Endothelial cell of umbilical vein (primary cell): Measurements from ENCODE around the gene CREG1. TPM values are rescaled to one million over a fixed set of nuclear protein-coding genes. Genes with fewer than 3 reads are reported as not detected.

ENCODE experiments used
- BruUV-seq: library from RNA; stranded (reverse); fragments of 400-500 nt; replicated peaks from 2 replicates; lab custom pipeline; 2021; lab: Mats Ljungman, UMichigan
- CTCF ChIA-PET: fragments of 300-600, 350-600 bp; sonication (Branson Sonifier 250); formaldehyde crosslinking; loops from one replicate; lab custom pipeline; 2021; ENCODE audit warnings: antibody characterized with exemption, inconsistent platforms; lab: Charles Lee
- POLR2A ChIA-PET: fragments of 300-600, 350-600 bp; sonication (Branson Sonifier 250); formaldehyde crosslinking; loops from one replicate; lab custom pipeline; 2021; ENCODE audit warnings: antibody characterized with exemption, inconsistent platforms; lab: Charles Lee
- DNase-seq: peaks from one replicate; pipeline ENCODE4 v3.0.0-alpha.2; 2011; ENCODE audit warnings: low read depth, low spot score
- FAIRE-seq: peaks from 2 replicates; lab custom pipeline; 2011; peaks lifted over from hg19 to GRCh38; lab: Jason Lieb, UNC
- H2AFZ ChIP-seq: 2 replicates; pipeline ENCODE4 v1.6.0; 2012; ENCODE audit warnings: low read depth, low read length, control low read depth, inconsistent platforms
- H3K27ac ChIP-seq: 2 replicates; pipeline ENCODE4 v1.5.1; 2011; ENCODE audit warnings: low read depth, mild to moderate bottlenecking, control low read depth, low read length, moderate library complexity; ENCODE audit not compliant: insufficient read depth
- H3K27me3 ChIP-seq, 2 experiments: 2 replicates each; pipeline versions ENCODE4 v1.6.0 to v1.6.1; 2011; ENCODE audit warnings: low read length in 2 of 2, mixed read lengths in 1 of 2; ENCODE audit not compliant: control insufficient read depth in 2 of 2, insufficient read depth in 2 of 2
- H3K36me3 ChIP-seq, 2 experiments: 2 replicates in 1 of 2; 3 replicates in 1 of 2; pipeline ENCODE4 v1.5.1; 2011; ENCODE audit warnings: low read length in 2 of 2, mild to moderate bottlenecking in 1 of 2, moderate library complexity in 1 of 2; ENCODE audit not compliant: control insufficient read depth in 2 of 2, insufficient read depth in 2 of 2; ENCODE audit errors: extremely low read depth in 1 of 2
- H3K4me1 ChIP-seq: 3 replicates; pipeline ENCODE4 v1.5.1; 2011; ENCODE audit warnings: mild to moderate bottlenecking, low read length; ENCODE audit not compliant: control insufficient read depth, insufficient read depth; ENCODE audit errors: extremely low read depth
- H3K4me2 ChIP-seq: 2 replicates; pipeline ENCODE4 v1.6.1; 2011; ENCODE audit warnings: low read length, control low read depth, mixed read lengths; ENCODE audit not compliant: insufficient read depth
- H3K4me3 ChIP-seq, 3 experiments: fragments of 200-600 bp in 1 of 3; sonication (generic), shearing (Covaris generic) in 1 of 3; replicated peaks in 1 of 3; 2 replicates each; pipeline ENCODE4 v1.5.1; 2011 to 2016; ENCODE audit warnings: control low read depth in 3 of 3, low read length in 3 of 3, mild to moderate bottlenecking in 2 of 3, inconsistent platforms in 1 of 3, low read depth in 1 of 3, moderate library complexity in 1 of 3; ENCODE audit not compliant: insufficient read depth in 1 of 3
- H3K79me2 ChIP-seq: 2 replicates; pipeline ENCODE4 v1.6.0; 2012; ENCODE audit warnings: low read length, inconsistent platforms; ENCODE audit not compliant: control insufficient read depth, insufficient read depth
- H3K9ac ChIP-seq: replicated peaks from 2 replicates; pipeline ENCODE3; 2011; ENCODE audit warnings: low read length, control low read depth; ENCODE audit not compliant: insufficient read depth; ENCODE audit errors: extremely low read depth
- H3K9me1 ChIP-seq: replicated peaks from 3 replicates; pipeline ENCODE4 v1.6.0; 2011; ENCODE audit warnings: mild to moderate bottlenecking, low read length; ENCODE audit not compliant: control insufficient read depth, insufficient read depth; ENCODE audit errors: extremely low read depth
- H3K9me3 ChIP-seq: replicated peaks from 2 replicates; pipeline ENCODE4 v1.5.1; 2012; ENCODE audit warnings: low read length, inconsistent platforms; ENCODE audit not compliant: control insufficient read depth, insufficient read depth
- H4K20me1 ChIP-seq: replicated peaks from 2 replicates; pipeline ENCODE3; 2011; ENCODE audit warnings: mild to moderate bottlenecking, low read length; ENCODE audit not compliant: control insufficient read depth, insufficient read depth; ENCODE audit errors: extremely low read depth
- CTCF ChIP-seq, 2 donors: IDR thresholded peaks; 1 replicate in 1 of 2; 2 replicates in 1 of 2; pipeline ENCODE4 v1.5.1; 2011; ENCODE audit warnings: low read length in 2 of 2, mild to moderate bottlenecking in 2 of 2, moderate library complexity in 2 of 2, control low read depth in 1 of 2, inconsistent platforms in 1 of 2, low read depth in 1 of 2; ENCODE audit not compliant: insufficient read depth in 1 of 2; ENCODE audit errors: extremely low read depth in 1 of 2
- EZH2 ChIP-seq: IDR thresholded peaks from 2 replicates; pipeline ENCODE4 v1.6.1; 2012; ENCODE audit warnings: borderline replicate concordance, low read depth, mild to moderate bottlenecking, moderate library complexity, low read length, inconsistent platforms; ENCODE audit not compliant: severe bottlenecking
- GATA2 ChIP-seq: IDR thresholded peaks from 2 replicates; pipeline ENCODE4 v1.7.0; 2011; ENCODE audit warnings: low read depth, mild to moderate bottlenecking, moderate library complexity, mixed read lengths, low read length; ENCODE audit not compliant: insufficient read length, insufficient read depth
- JUN ChIP-seq: IDR thresholded peaks from 2 replicates; pipeline ENCODE4 v1.6.1; 2011; ENCODE audit warnings: borderline replicate concordance, low read depth; ENCODE audit not compliant: insufficient read length, insufficient read depth
- MYC ChIP-seq: IDR thresholded peaks from one replicate; pipeline ENCODE4 v1.6.1; 2011; ENCODE audit warnings: mild to moderate bottlenecking, low read depth, low read length
- POLR2A ChIP-seq: IDR thresholded peaks from 2 replicates; pipeline ENCODE4 v1.6.1; 2012; ENCODE audit warnings: low read depth, mild to moderate bottlenecking, control low read depth, low read length
- POLR2AphosphoS5 ChIP-seq: IDR thresholded peaks from 2 replicates; pipeline ENCODE4 v1.6.1; 2012; ENCODE audit warnings: low read depth, mild to moderate bottlenecking, control low read depth, low read length, moderate library complexity; ENCODE audit not compliant: insufficient read depth
- dilution Hi-C: fragments of 300-500 bp; cut with MboI; formaldehyde crosslinking; loops from one replicate; pipeline ENCODE4 v1.15.0; 2019; ENCODE audit warnings: low sequenced_read_pairs; ENCODE audit not compliant: extremely low pct_ligation_motif_present
- intact Hi-C: fragments of 100-400 bp; cut with micrococcal nuclease; formaldehyde crosslinking; loops from one replicate; pipeline ENCODE4 v1.10.0; 2022
- polyA plus RNA-seq, 4 experiments: library from polyadenylated mRNA; depleted of rRNA in 3 of 4; stranded (reverse) in 3 of 4; unstranded in 1 of 4; fragments of >200 nt; gene quantifications; 2 replicates each; pipeline versions ENCODE4 v1.2.1 to v1.2.3, GENCODE V29; 2011 to 2012; ENCODE audit warnings: missing spikeins in 1 of 4
- total RNA-seq: library from RNA; stranded (reverse); gene quantifications from 2 replicates; pipeline ENCODE4 v1.2.3, GENCODE V29; 2021
- TF ChIP-seq, protein P1 (sequence below): IDR thresholded peaks from 2 replicates; pipeline ENCODE4 v1.6.1; 2011; ENCODE audit not compliant: insufficient read depth, insufficient read length

Gene CREG1
- total and polyA plus RNA-seq, 2 donors (not counting 3 experiments of a cell fraction or from before 2014, with no cell fraction given), result 10.3 to 15.8 TPM

- Histone ChIP-seq H3K4me2 (no peak overlapping the region), H3K9me1 (no peaks in the 10 kb centered on the region), H3K9ac (no peak overlapping the region), H3K4me1 (no peaks in the 10 kb centered on the region), H4K20me1 (no peaks in the 10 kb centered on the region), H3K27ac (no peak overlapping the region), H2AFZ (no peak overlapping the region), H3K36me3 (no peaks in the 10 kb centered on the region), H3K79me2 (no peaks in the 10 kb centered on the region), H3K9me3 (no peaks in the 10 kb centered on the region), H3K4me3 (no peak overlapping the region), H3K27me3 (peaks cover 2 to 5% of the 10 kb centered on the region in 2 experiments)
- ChIA-PET POLR2A (no interaction called here), CTCF (no interaction called here)
- intact Hi-C loops, result no loop called here
- TF ChIP-seq GATA2, result no peak
- TF ChIP-seq JUN, result no peak
- no peak for TF ChIP-seq POLR2A
- TF ChIP-seq POLR2AphosphoS5, result no peak
- no peak for TF ChIP-seq MYC
- TF ChIP-seq CTCF (IDR thresholded peaks at IDR 0.05; ENCODE audit: extremely low read depth in 1 of 2, insufficient read depth in 1 of 2, low read depth in 1 of 2, low read length in 2 of 2), result no peak
- no peak for TF ChIP-seq EZH2
- TF ChIP-seq, protein P1, sequence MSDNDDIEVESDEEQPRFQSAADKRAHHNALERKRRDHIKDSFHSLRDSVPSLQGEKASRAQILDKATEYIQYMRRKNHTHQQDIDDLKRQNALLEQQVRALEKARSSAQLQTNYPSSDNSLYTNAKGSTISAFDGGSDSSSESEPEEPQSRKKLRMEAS, result no peak
- no peak for FAIRE-seq
- BruUV-seq, result no TSS peak
- dilution Hi-C loops, result no loop called here
- no peak for DNase-seq
These were observed 61.7 kb downstream of the CREG1 start for GRCh38 chr1:167491586-167492461.

Other genes with a start within 250 kb of the CREG1 start
- gene CD247, start 35.2 kb downstream of the CREG1 start, total RNA-seq, result not detected in 2 replicates
- not detected in 2 replicates for gene CD247, start 35.2 kb downstream of the CREG1 start, polyA plus RNA-seq
- gene RCSD1, start 76.5 kb upstream of the CREG1 start, total RNA-seq, result 0.28 and 1.00 TPM in 2 replicates
- 0.08 and 0.13 TPM in 2 replicates for gene RCSD1, start 76.5 kb upstream of the CREG1 start, polyA plus RNA-seq
- 99.1 and 99.4 TPM in 2 replicates for gene MPZL1, start 168.2 kb upstream of the CREG1 start, total RNA-seq
- 40.0 and 41.7 TPM in 2 replicates for gene MPZL1, start 168.2 kb upstream of the CREG1 start, polyA plus RNA-seq